Measurements from ENCODE around the gene ITGB3.

The ITGB3 gene

DNA sequence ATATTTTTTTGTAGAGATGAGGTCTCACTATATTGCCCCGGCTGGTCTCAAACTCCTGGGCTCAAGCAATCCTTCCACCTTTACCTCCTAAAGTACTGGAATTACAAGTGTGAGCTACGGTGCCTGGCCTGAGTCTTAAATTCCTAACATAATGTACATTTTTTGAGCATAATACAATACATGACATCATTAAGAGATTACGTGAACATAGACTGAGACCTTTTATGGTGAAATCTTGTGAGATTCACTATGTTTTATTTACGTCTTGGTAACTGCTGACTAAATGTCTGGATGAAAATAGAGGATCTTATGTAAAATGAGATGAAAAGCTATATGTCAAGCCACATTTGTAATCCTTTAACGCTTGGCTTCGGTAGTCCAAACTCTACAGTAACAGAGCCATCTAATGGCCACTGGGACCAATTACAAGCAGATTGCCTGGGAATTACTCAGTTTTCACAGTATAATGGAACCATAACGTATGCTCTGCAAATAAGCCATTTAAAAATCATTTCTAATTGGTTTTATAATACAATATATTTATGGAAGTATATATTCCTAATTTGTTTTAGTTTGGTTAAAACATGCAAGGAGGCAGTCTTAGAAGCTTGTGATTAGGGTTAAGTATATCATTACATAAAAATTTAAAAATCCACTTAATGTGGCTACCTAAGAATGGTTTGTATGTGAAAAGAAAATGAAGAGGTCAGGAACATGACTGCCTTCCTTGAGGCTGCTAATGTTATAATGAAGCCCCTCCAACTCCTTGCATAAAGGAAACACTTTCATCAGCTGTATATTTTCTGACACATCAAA, 62.0 kb downstream of the ITGB3 start:
- TF ChIP-seq CREB1 (IDR thresholded peaks at IDR 0.05; ENCODE audit: low read depth): no peak
- TF ChIP-seq, protein P1, sequence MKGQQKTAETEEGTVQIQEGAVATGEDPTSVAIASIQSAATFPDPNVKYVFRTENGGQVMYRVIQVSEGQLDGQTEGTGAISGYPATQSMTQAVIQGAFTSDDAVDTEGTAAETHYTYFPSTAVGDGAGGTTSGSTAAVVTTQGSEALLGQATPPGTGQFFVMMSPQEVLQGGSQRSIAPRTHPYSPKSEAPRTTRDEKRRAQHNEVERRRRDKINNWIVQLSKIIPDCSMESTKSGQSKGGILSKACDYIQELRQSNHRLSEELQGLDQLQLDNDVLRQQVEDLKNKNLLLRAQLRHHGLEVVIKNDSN (IDR thresholded peaks at IDR 0.05): no peak
- peak; percentile 92 for TF ChIP-seq TEAD4 (IDR thresholded peaks at IDR 0.05)
- no peak for TF ChIP-seq ZBTB7A (IDR thresholded peaks at IDR 0.05; ENCODE audit: low read depth)
- TF ChIP-seq NFIC (IDR thresholded peaks at IDR 0.05): peak; percentile 46; the same call in 1 of the 2 replicates
- peak; percentile 64; the same call in 1 of the 2 replicates for TF ChIP-seq TCF12 (IDR thresholded peaks at IDR 0.05; ENCODE audit: low read depth)
- no peak for TF ChIP-seq REST (IDR thresholded peaks at IDR 0.05; ENCODE audit: low read depth)
- TF ChIP-seq, protein P2, sequence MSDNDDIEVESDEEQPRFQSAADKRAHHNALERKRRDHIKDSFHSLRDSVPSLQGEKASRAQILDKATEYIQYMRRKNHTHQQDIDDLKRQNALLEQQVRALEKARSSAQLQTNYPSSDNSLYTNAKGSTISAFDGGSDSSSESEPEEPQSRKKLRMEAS (IDR thresholded peaks at IDR 0.05): 0 out of 2 replicates have a peak, but pooled peaks have one; percentile 34
- TF ChIP-seq EP300 (IDR thresholded peaks at IDR 0.05; ENCODE audit: borderline replicate concordance): peak; percentile 79; the same call in 1 of the 2 replicates
- no peak for TF ChIP-seq YY1 (IDR thresholded peaks at IDR 0.05; ENCODE audit: low read depth)
- TF ChIP-seq RAD21 (IDR thresholded peaks at IDR 0.05; ENCODE audit: low read depth): peak; percentile 99
- TF ChIP-seq CEBPB (IDR thresholded peaks at IDR 0.05): 0 out of 2 replicates have a peak, but pooled peaks have one; percentile 20
- no peak; the same call in 1 of the 2 replicates for TF ChIP-seq TAF1 (IDR thresholded peaks at IDR 0.05; ENCODE audit: low read depth)
- TF ChIP-seq FOXM1 (IDR thresholded peaks at IDR 0.05; ENCODE audit: borderline replicate concordance, low read depth): peak; percentile 82
- no peak for TF ChIP-seq EGR1 (IDR thresholded peaks at IDR 0.05)

DNA sequence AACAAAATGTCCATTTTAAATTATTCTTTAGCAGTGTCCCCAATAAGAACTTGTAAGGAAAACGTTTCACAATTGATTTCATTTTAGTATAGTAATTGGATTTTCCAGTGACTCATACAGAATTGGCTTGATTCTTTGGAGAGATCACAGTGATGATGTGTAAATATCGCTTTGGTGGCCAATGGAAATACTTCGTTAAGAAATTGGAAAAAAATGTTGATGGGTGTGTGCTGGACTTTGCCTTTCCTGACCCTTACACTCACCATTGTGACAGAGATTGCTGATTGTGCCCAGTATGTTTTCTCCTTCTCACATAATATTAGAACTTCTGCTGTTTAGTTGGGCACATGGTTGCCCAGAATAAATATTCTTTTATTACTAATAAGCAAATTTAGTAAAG, 62.7 kb downstream of the ITGB3 start:
- TF ChIP-seq FOXM1 (IDR thresholded peaks at IDR 0.05; ENCODE audit: borderline replicate concordance, low read depth) (no peak), REST (IDR thresholded peaks at IDR 0.05; ENCODE audit: low read depth) (no peak), CREB1 (IDR thresholded peaks at IDR 0.05; ENCODE audit: low read depth) (no peak), TAF1 (IDR thresholded peaks at IDR 0.05; ENCODE audit: low read depth) (no peak), RAD21 (IDR thresholded peaks at IDR 0.05; ENCODE audit: low read depth) (no peak), YY1 (IDR thresholded peaks at IDR 0.05; ENCODE audit: low read depth) (no peak), EP300 (IDR thresholded peaks at IDR 0.05; ENCODE audit: borderline replicate concordance) (no peak), ZBTB7A (IDR thresholded peaks at IDR 0.05; ENCODE audit: low read depth) (no peak), CEBPB (IDR thresholded peaks at IDR 0.05) (no peak), EGR1 (IDR thresholded peaks at IDR 0.05) (no peak), TEAD4 (IDR thresholded peaks at IDR 0.05) (no peak), TCF12 (IDR thresholded peaks at IDR 0.05; ENCODE audit: low read depth) (no peak), NFIC (IDR thresholded peaks at IDR 0.05) (no peak)
- TF ChIP-seq, protein P1 (IDR thresholded peaks at IDR 0.05): no peak
- TF ChIP-seq, protein P2 (IDR thresholded peaks at IDR 0.05): no peak

DNA sequence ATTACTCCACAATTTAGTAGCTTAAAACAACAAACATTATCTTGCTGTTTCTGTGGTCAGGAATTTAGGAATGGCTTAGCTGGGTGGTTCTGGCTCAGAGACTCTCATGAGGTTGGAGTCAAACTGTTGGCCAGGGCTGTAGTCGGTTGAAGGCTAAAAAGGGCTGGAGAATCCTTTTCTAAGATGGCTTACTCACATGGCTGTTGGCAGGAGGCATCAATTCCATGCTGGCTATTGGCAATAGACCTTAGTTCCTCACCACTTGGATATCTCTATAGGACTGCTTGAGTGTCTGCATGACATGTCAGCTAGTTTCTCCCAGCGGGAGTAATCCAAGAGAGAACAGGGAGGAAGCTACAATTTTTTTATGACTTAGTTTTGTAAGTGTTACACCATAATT, 63.5 kb downstream of the ITGB3 start:
- TF ChIP-seq NFIC (IDR thresholded peaks at IDR 0.05) (no peak), RAD21 (IDR thresholded peaks at IDR 0.05; ENCODE audit: low read depth) (no peak), EP300 (IDR thresholded peaks at IDR 0.05; ENCODE audit: borderline replicate concordance) (no peak), FOXM1 (IDR thresholded peaks at IDR 0.05; ENCODE audit: borderline replicate concordance, low read depth) (no peak), TAF1 (IDR thresholded peaks at IDR 0.05; ENCODE audit: low read depth) (no peak), EGR1 (IDR thresholded peaks at IDR 0.05) (no peak)

DNA sequence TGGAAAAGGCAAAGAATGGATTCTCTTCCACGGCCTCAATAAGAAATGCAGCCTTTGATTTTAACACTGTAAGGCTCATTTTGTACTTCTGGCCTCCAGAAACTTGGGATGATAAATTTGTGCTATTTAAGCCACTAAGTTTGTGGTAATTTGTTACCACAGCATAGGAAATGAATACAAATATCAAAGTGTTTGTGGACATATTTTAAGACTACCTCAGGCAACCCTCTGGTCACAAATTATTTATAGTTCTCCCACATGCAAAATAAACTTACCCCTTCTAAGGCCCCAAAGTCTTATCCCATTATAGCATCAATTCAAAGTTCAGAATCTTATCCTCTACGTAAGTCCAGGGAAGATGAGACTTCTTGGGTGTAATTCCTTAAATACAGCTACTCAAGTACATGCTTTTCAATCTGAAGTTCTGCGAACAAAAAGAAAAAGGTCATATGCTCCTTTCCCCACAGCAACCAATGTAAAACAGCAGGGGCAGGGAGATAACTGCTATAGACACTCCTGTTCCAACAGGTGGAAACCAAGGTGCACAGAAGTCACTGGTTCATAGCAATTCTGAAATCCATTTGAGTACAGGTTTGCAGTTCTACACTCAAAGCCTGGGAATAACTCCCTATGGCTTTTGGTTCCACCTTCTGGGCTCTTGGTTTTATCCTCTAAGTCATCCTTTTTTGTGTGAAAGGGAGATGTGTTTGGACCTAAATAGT, 64.7 kb downstream of the ITGB3 start:
- TF ChIP-seq CREB1 (IDR thresholded peaks at IDR 0.05; ENCODE audit: low read depth) (no peak), YY1 (IDR thresholded peaks at IDR 0.05; ENCODE audit: low read depth) (no peak), EP300 (IDR thresholded peaks at IDR 0.05; ENCODE audit: borderline replicate concordance) (no peak), CEBPB (IDR thresholded peaks at IDR 0.05) (no peak), EGR1 (IDR thresholded peaks at IDR 0.05) (no peak), TAF1 (IDR thresholded peaks at IDR 0.05; ENCODE audit: low read depth) (no peak)
- TF ChIP-seq, protein P2 (IDR thresholded peaks at IDR 0.05): no peak
